HL-60 (cell line): ENCODE measurements around the gene HERPUD2.

Source experiments
- DNase-seq, 2 experiments: peaks; one replicate each; pipeline ENCODE4 v3.0.0-alpha.2; 2010 to 2020; ENCODE audit warnings: low read depth in 1 of 2, low spot score in 1 of 2
- H3K27ac ChIP-seq: fragments of 250-450 bp; sonication (Bioruptor Pico); replicated peaks from 2 replicates; pipeline ENCODE4 v1.5.1; 2020; ENCODE audit warnings: mild to moderate bottlenecking, moderate library complexity
- H3K27me3 ChIP-seq: fragments of 250-450 bp; sonication (Bioruptor Pico); 2 replicates; pipeline ENCODE4 v1.5.1; 2021; ENCODE audit warnings: mild to moderate bottlenecking, moderate library complexity; ENCODE audit not compliant: insufficient read depth, poor library complexity, severe bottlenecking
- H3K4me3 ChIP-seq: replicated peaks from 2 replicates; pipeline ENCODE4 v1.5.1; 2011; ENCODE audit warnings: mild to moderate bottlenecking, control low read depth, low read length; ENCODE audit not compliant: insufficient read depth
- GABPA ChIP-seq: IDR thresholded peaks from 2 replicates; pipeline ENCODE4 v1.6.1; 2012; ENCODE audit warnings: low read depth
- POLR2AphosphoS5 ChIP-seq: IDR thresholded peaks from 2 replicates; pipeline ENCODE4 v1.6.1; 2012; ENCODE audit warnings: low read depth
- REST ChIP-seq: IDR thresholded peaks from 2 replicates; pipeline ENCODE4 v1.6.1; 2012; ENCODE audit warnings: low read depth; ENCODE audit not compliant: insufficient replicate concordance
- SPI1 ChIP-seq: IDR thresholded peaks from 2 replicates; pipeline ENCODE4 v1.6.1; 2012; ENCODE audit warnings: low read depth, mild to moderate bottlenecking, borderline replicate concordance
- TF ChIP-seq, protein P1 (sequence below): IDR thresholded peaks from one replicate; pipeline ENCODE4 v1.5.1; 2011; ENCODE audit warnings: low read length, control low read depth, inconsistent platforms; ENCODE audit not compliant: insufficient read depth

The HERPUD2 gene

DNA sequence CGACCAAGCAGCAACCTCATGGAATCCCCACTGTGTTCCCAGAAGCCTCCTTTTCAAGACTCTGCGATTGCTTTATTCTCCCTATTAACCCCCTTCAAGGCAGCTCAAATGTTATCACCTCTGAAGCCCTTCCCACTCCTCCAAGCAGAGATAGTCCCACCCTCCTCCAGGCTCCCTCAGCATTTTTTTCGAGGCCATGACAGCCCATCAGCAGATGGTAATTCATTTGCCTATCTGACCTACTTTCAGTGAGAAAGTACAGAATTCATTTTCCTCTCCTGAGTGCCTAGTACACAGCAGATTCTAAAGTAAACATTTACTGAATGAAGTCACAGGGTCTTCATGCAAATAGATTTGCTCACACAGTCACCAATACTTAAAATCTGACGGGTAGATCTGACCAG lies 47.8 kb downstream of the HERPUD2 start:
- DNase-seq: no peak
- Histone ChIP-seq H3K27me3 (no peaks in the 10 kb centered on the region), H3K27ac (no peak overlapping the region), H3K4me3 (no peak overlapping the region)
- no peak for TF ChIP-seq REST
- TF ChIP-seq POLR2AphosphoS5: no peak
- TF ChIP-seq SPI1: no peak
- TF ChIP-seq, protein P1, sequence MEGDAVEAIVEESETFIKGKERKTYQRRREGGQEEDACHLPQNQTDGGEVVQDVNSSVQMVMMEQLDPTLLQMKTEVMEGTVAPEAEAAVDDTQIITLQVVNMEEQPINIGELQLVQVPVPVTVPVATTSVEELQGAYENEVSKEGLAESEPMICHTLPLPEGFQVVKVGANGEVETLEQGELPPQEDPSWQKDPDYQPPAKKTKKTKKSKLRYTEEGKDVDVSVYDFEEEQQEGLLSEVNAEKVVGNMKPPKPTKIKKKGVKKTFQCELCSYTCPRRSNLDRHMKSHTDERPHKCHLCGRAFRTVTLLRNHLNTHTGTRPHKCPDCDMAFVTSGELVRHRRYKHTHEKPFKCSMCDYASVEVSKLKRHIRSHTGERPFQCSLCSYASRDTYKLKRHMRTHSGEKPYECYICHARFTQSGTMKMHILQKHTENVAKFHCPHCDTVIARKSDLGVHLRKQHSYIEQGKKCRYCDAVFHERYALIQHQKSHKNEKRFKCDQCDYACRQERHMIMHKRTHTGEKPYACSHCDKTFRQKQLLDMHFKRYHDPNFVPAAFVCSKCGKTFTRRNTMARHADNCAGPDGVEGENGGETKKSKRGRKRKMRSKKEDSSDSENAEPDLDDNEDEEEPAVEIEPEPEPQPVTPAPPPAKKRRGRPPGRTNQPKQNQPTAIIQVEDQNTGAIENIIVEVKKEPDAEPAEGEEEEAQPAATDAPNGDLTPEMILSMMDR: no peak
- no peak for TF ChIP-seq GABPA

DNA sequence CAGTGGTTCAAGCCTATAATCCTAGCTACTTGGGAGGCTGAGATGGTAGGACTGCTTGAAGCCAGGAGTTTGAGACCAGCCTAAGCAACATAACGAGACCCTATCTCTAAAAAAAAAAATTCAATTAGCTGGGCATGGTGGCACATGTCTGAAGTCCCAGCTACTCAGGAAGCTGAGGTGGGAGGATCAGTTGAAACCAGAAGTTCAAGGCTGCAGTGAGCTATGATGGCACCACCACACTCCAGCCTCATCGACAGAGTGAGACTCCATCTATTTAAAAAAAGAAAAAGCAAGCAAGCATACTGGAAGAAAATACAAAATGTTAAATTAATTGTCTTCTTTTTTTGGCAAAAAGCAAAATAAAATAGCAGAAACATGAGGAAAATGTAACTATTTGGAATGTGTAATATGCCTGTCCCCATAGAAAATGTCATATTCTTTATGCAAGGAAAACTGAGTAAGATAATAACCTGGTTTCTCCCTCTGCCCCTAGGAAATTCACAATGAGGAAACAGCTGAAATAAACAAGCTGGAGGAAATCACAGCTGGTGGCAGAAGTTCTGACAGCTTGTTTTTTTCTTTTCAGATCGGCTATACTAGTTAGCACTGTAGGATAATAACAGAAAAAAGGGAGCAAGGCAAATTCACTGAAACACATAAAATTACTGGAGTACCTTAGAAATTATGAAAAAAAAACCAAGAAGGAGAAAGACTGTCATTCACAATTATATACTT lies 48.5 kb downstream of the HERPUD2 start:
- Histone ChIP-seq H3K27ac (no peak overlapping the region), H3K4me3 (no peak overlapping the region), H3K27me3 (no peaks in the 10 kb centered on the region)
- no peak for TF ChIP-seq POLR2AphosphoS5
- no peak for TF ChIP-seq GABPA
- TF ChIP-seq SPI1: no peak
- TF ChIP-seq, protein P1: no peak
- no peak for TF ChIP-seq REST
- no peak for DNase-seq

DNA sequence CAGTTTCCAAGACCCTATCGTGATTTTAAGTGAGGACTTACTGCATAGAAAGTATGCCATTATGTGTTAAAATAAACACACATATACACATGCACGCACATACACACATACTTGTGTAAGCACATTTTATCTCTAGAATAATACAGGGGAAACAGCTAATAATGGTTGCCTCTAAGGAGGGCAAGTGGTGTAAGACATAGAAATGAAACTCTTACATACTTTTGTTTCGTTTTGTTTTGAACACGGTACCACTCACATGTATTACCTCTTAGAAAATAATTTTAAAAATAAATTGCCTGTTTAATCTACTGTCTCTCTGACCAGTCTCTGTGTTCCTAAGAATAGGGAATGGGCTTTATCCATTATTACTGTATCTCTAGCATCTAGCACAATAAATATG lies 49.2 kb downstream of the HERPUD2 start:
- no peak for DNase-seq
- H3K4me3 ChIP-seq: no peak overlapping the region
- H3K27me3 ChIP-seq: no peaks in the 10 kb centered on the region
- H3K27ac ChIP-seq: no peak overlapping the region
- TF ChIP-seq GABPA (no peak), REST (no peak), POLR2AphosphoS5 (no peak), SPI1 (no peak)
- TF ChIP-seq, protein P1: no peak
